ENCODE data around the gene OXGR1. TPM values are rescaled to one million over a fixed set of nuclear protein-coding genes. Genes with fewer than 3 reads are reported as not detected.

OXGR1 gene
- total and polyA plus RNA-seq, 2 donors (not counting 3 experiments of a cell fraction or from before 2014, with no cell fraction given): not detected

DNA sequence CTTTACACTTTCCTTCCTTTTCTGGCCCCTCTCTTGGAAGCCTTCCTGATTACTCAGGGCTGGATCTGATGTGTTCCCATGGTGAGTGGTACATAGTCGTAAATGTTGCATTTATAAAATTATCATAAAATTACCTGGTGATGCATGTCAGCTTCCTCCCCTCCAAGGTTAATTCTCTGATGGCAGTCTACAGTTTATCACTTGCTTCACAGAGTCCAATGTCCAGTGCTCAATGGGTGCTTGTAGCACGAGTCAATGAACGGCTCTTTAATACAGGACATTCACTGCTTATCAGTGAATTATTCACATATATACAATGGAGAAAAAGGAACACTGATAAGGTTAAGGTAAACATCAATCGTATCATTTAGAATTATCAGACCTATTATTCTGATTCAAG is 27.0 kb upstream of the OXGR1 start:
- Histone ChIP-seq H3K79me2 (ENCODE audit: control insufficient read depth, insufficient read depth, low read length) (no peaks in the 10 kb centered on the region), H3K9ac (replicated peaks; ENCODE audit: extremely low read depth, insufficient read depth, low read length) (no peak overlapping the region), H3K27ac (ENCODE audit: insufficient read depth, low read depth, low read length) (no peak overlapping the region), H3K36me3 (ENCODE audit: control insufficient read depth in 2 of 2, extremely low read depth in 1 of 2, insufficient read depth in 2 of 2, low read length in 2 of 2) (no peaks in the 10 kb centered on the region), H3K9me3 (replicated peaks; ENCODE audit: control insufficient read depth, insufficient read depth, low read length) (no peaks in the 10 kb centered on the region), H3K4me3 (replicated peaks in 1 of 3; ENCODE audit: insufficient read depth in 1 of 3, low read depth in 1 of 3, low read length in 3 of 3) (no peak overlapping the region), H2AFZ (ENCODE audit: low read depth, low read length) (no peak overlapping the region), H3K4me1 (ENCODE audit: control insufficient read depth, extremely low read depth, insufficient read depth, low read length) (peaks cover 2% of the 10 kb centered on the region), H3K27me3 (ENCODE audit: control insufficient read depth in 2 of 2, insufficient read depth in 2 of 2, low read length in 2 of 2) (peaks cover 3 to 5% of the 10 kb centered on the region in 2 experiments), H3K4me2 (ENCODE audit: insufficient read depth, low read length) (no peak overlapping the region), H3K9me1 (replicated peaks; ENCODE audit: control insufficient read depth, extremely low read depth, insufficient read depth, low read length) (no peaks in the 10 kb centered on the region), H4K20me1 (replicated peaks; ENCODE audit: control insufficient read depth, extremely low read depth, insufficient read depth, low read length) (no peaks in the 10 kb centered on the region)
- ChIA-PET CTCF (no interaction called here), POLR2A (no interaction called here)
- BruUV-seq (replicated peaks): no TSS peak
- no peak for FAIRE-seq
- dilution Hi-C loops (cut with MboI; ENCODE audit: extremely low pct_ligation_motif_present, low sequenced_read_pairs): no loop called here
- intact Hi-C loops (cut with micrococcal nuclease): no loop called here
- DNase-seq (ENCODE audit: low read depth, low spot score): peak; percentile 9
- no peak for TF ChIP-seq POLR2AphosphoS5 (IDR thresholded peaks at IDR 0.05; ENCODE audit: insufficient read depth, low read depth, low read length)
- TF ChIP-seq FOS (IDR thresholded peaks at IDR 0.05; ENCODE audit: borderline replicate concordance, insufficient read depth, low read length): no peak
- TF ChIP-seq JUN (IDR thresholded peaks at IDR 0.05; ENCODE audit: borderline replicate concordance, insufficient read depth, insufficient read length, low read depth): no peak
- TF ChIP-seq, protein P1, sequence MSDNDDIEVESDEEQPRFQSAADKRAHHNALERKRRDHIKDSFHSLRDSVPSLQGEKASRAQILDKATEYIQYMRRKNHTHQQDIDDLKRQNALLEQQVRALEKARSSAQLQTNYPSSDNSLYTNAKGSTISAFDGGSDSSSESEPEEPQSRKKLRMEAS (IDR thresholded peaks at IDR 0.05; ENCODE audit: insufficient read depth, insufficient read length): no peak
- TF ChIP-seq EZH2 (IDR thresholded peaks at IDR 0.05; ENCODE audit: borderline replicate concordance, low read depth, low read length, severe bottlenecking): no peak
- TF ChIP-seq GATA2 (IDR thresholded peaks at IDR 0.05; ENCODE audit: insufficient read depth, insufficient read length, low read depth, low read length): no peak
- TF ChIP-seq, protein P2, sequence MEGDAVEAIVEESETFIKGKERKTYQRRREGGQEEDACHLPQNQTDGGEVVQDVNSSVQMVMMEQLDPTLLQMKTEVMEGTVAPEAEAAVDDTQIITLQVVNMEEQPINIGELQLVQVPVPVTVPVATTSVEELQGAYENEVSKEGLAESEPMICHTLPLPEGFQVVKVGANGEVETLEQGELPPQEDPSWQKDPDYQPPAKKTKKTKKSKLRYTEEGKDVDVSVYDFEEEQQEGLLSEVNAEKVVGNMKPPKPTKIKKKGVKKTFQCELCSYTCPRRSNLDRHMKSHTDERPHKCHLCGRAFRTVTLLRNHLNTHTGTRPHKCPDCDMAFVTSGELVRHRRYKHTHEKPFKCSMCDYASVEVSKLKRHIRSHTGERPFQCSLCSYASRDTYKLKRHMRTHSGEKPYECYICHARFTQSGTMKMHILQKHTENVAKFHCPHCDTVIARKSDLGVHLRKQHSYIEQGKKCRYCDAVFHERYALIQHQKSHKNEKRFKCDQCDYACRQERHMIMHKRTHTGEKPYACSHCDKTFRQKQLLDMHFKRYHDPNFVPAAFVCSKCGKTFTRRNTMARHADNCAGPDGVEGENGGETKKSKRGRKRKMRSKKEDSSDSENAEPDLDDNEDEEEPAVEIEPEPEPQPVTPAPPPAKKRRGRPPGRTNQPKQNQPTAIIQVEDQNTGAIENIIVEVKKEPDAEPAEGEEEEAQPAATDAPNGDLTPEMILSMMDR (IDR thresholded peaks at IDR 0.05; ENCODE audit: extremely low read depth in 1 of 2, insufficient read depth in 1 of 2, low read depth in 1 of 2, low read length in 2 of 2): no peak
- TF ChIP-seq POLR2A (IDR thresholded peaks at IDR 0.05; ENCODE audit: low read depth, low read length): no peak
- TF ChIP-seq MYC (IDR thresholded peaks at IDR 0.05; ENCODE audit: low read depth, low read length): no peak
